K562 (cell line): ENCODE data around the gene HAAO. TPM values are rescaled to one million over a fixed set of nuclear protein-coding genes. Genes with fewer than 3 reads are reported as not detected.
"Not testable (repeated sequence)": the region's sequence is repeated elsewhere in the genome, so short reads cannot be mapped to it uniquely, and the experiment has no call there.

Source experiments
- ATAC-seq: fragments of 200-7000 bp; cut with Tn5 transposase; 3 replicates; pipeline ENCODE4 v1.9.1; 2020; ENCODE audit warnings: moderate library complexity
- BruUV-seq: library from RNA; stranded (reverse); fragments of 400-500 nt; replicated peaks from 2 replicates; lab custom pipeline; 2021; lab: Mats Ljungman, UMichigan
- CTCF ChIA-PET: fragments of 300-600 bp; formaldehyde crosslinking; extraction: SDS; loops from one replicate; lab custom pipeline; 2021; ENCODE audit warnings: low intra/inter-chr PET ratio; lab: Yijun Ruan, JAX
- POLR2A ChIA-PET: fragments of 300-600, 350-650 bp; sonication (Branson Sonifier 250); formaldehyde crosslinking; extraction: SDS; loops from one replicate; lab custom pipeline; 2021; ENCODE audit warnings: antibody characterized with exemption, inconsistent platforms; lab: Yijun Ruan, JAX
- DNase-seq, 4 experiments: peaks; one replicate each; pipeline versions ENCODE4 v3.0.0 to v3.0.0-alpha.2; 2011 to 2018; ENCODE audit warnings: low spot score in 3 of 4, mixed read lengths in 3 of 4; ENCODE audit errors: extremely low read depth in 1 of 4
- FAIRE-seq: peaks from 2 replicates; lab custom pipeline; 2011; peaks lifted over from hg19 to GRCh38; lab: Jason Lieb, UNC
- H2AFZ ChIP-seq: 2 replicates; pipeline ENCODE4 v1.6.0; 2011; ENCODE audit warnings: low read depth, low read length, control low read depth, inconsistent platforms
- H3K27ac ChIP-seq: fragments of 200-600 bp; 3 replicates; pipeline ENCODE4 v1.8.0; 2011; ENCODE audit warnings: low read depth, mild to moderate bottlenecking, control low read depth, inconsistent platforms, low read length, moderate library complexity, mixed read lengths; ENCODE audit errors: extremely low read depth
- H3K27me3 ChIP-seq, 2 experiments: fragments of 300-600 bp in 1 of 2; 2 replicates in 1 of 2; 3 replicates in 1 of 2; pipeline versions ENCODE4 v1.6.0 to v1.8.0; 2011; ENCODE audit warnings: inconsistent platforms in 2 of 2, low read length in 2 of 2, mild to moderate bottlenecking in 1 of 2, mixed read lengths in 1 of 2, moderate library complexity in 1 of 2; ENCODE audit not compliant: control insufficient read depth in 2 of 2, insufficient read depth in 2 of 2
- H3K36me3 ChIP-seq: fragments of 300-600 bp; 3 replicates; pipeline ENCODE4 v1.8.0; 2011; ENCODE audit warnings: mild to moderate bottlenecking, low read length, inconsistent platforms; ENCODE audit not compliant: control insufficient read depth, insufficient read depth
- H3K4me1 ChIP-seq, 2 experiments: fragments of 200-600 bp in 1 of 2; replicated peaks in 1 of 2; 2 replicates in 1 of 2; 3 replicates in 1 of 2; pipeline versions ENCODE4 v1.5.1 to v1.8.0; 2011; ENCODE audit warnings: inconsistent platforms in 2 of 2, low read length in 2 of 2, mild to moderate bottlenecking in 1 of 2, mixed read lengths in 1 of 2, moderate library complexity in 1 of 2; ENCODE audit not compliant: control insufficient read depth in 2 of 2, insufficient read depth in 2 of 2
- H3K4me2 ChIP-seq: 2 replicates; pipeline ENCODE4 v1.6.1; 2011; ENCODE audit warnings: low read length, control low read depth, inconsistent platforms, mixed read lengths; ENCODE audit not compliant: insufficient read depth
- H3K4me3 ChIP-seq: fragments of 200-600 bp; sonication (generic), shearing (Covaris generic); 2 replicates; pipeline ENCODE4 v1.5.1; 2016; ENCODE audit warnings: control low read depth, inconsistent platforms
- H3K79me2 ChIP-seq: fragments of 200-600 bp; 3 replicates; pipeline ENCODE4 v1.8.0; 2011; ENCODE audit warnings: low read length, inconsistent platforms; ENCODE audit not compliant: control insufficient read depth, insufficient read depth
- H3K9ac ChIP-seq, 2 experiments: 2 replicates each; pipeline versions ENCODE4 v1.6.0 to v1.6.1; 2011; ENCODE audit warnings: low read depth in 2 of 2, low read length in 2 of 2, control low read depth in 1 of 2, inconsistent platforms in 1 of 2, mild to moderate bottlenecking in 1 of 2, mixed read lengths in 1 of 2; ENCODE audit not compliant: insufficient read depth in 1 of 2
- H3K9me1 ChIP-seq: one replicate; pipeline ENCODE4 v1.6.0; 2011; ENCODE audit warnings: inconsistent platforms, mild to moderate bottlenecking, low read length, moderate library complexity; ENCODE audit not compliant: control insufficient read depth, insufficient read depth
- H3K9me3 ChIP-seq: replicated peaks from 2 replicates; pipeline ENCODE4 v1.5.1; 2011; ENCODE audit warnings: low read depth, low read length, inconsistent platforms; ENCODE audit not compliant: control insufficient read depth, insufficient read depth
- H4K20me1 ChIP-seq: replicated peaks from 2 replicates; pipeline ENCODE4 v1.6.1; 2011; ENCODE audit warnings: low read length, inconsistent platforms, mixed read lengths; ENCODE audit not compliant: control insufficient read depth, insufficient read depth
- ZBTB33 ChIP-seq: sonication (generic); formaldehyde crosslinking; IDR thresholded peaks from 2 replicates; pipeline ENCODE4 v1.8.1; 2023; ENCODE audit warnings: mild to moderate bottlenecking, missing genetic modification reagents
- WGBS: fragments of 100-300 bp; shearing (Covaris generic); methylation state at CpG from one replicate; pipeline ENCODE4 v1.1.6; 2016; ENCODE audit warnings: low coverage, mixed read lengths; ENCODE audit not compliant: insufficient coverage; ENCODE audit errors: missing lambda C conversion rate; 5-methylcytosine and 5-hydroxymethylcytosine counted together
- in situ Hi-C: fragments of 300-500 bp; cut with MboI; formaldehyde crosslinking; loops from 4 replicates; pipeline ENCODE4 v1.15.0; 2018; ENCODE audit warnings: inconsistent platforms, mixed read lengths
- intact Hi-C: fragments of 100-400 bp; cut with micrococcal nuclease; formaldehyde crosslinking; loops from 2 replicates; pipeline ENCODE4 v1.14.2; 2022
- polyA plus RNA-seq, 8 experiments: library from polyadenylated mRNA; depleted of rRNA in 4 of 8; stranded (reverse) in 5 of 8; unstranded in 3 of 8; fragments of >200 nt; fragmentation: Nextera tagmentation in 2 of 8; fragmentation: Illumina TruSeq in 1 of 8; extraction: Ambion mirVana in 2 of 8; extraction: Trizol in 1 of 8; gene quantifications; 2 replicates each; pipeline versions ENCODE4 v1.2.1 to v1.2.3, GENCODE V29; 2011 to 2014; ENCODE audit warnings: inconsistent platforms in 1 of 8, missing spikeins in 1 of 8
- total RNA-seq, 7 experiments: library from RNA; depleted of rRNA in 6 of 7; stranded (reverse); fragments of >200 nt in 6 of 7; fragmentation: Illumina TruSeq in 2 of 7; extraction: Trizol in 2 of 7; gene quantifications; 2 replicates each; pipeline versions ENCODE4 v1.2.1 to v1.2.3, GENCODE V29; 2011 to 2021; ENCODE audit warnings: low replicate concordance in 1 of 7

HAAO gene
- total and polyA plus RNA-seq, 9 of the 15 experiments (the other 6 are each of a cell fraction or from before 2014, with no cell fraction given) = not detected

GRCh38 chr2:42831575-42832288 is 39.3 kb upstream of the HAAO start:
- H3K9ac ChIP-seq = not testable (repeated sequence)
- TF ChIP-seq ZBTB33 (CRISPR knock-in tag) = 0 out of 2 replicates have a peak, but pooled peaks have one; percentile 28

More at GRCh38 chr2:42831575-42832288, 39.3 kb upstream of the HAAO start:
- Histone ChIP-seq H3K4me1 (peaks cover 3 to 12% of the 10 kb centered on the region in 2 experiments; a peak in 1 of 5 replicates), H2AFZ (peak overlapping the region; percentile 27; the same call in 1 of the 2 replicates)
- H3K4me3 ChIP-seq, H3K9me1 ChIP-seq, H3K4me2 ChIP-seq, H3K36me3 ChIP-seq, H3K79me2 ChIP-seq, H3K9me3 ChIP-seq, H4K20me1 ChIP-seq, BruUV-seq, H3K27ac ChIP-seq, CTCF ChIA-PET, intact Hi-C loops, DNase-seq, ATAC-seq, FAIRE-seq, H3K27me3 ChIP-seq: not testable (repeated sequence)
- in situ Hi-C loops = loop anchor here (25.0 kb wide), 1 partner anchor 306 kb away; no protein-coding TSS in a partner anchor
- WGBS = 75% methylated on average over 22 of the region's 26 CpGs
- POLR2A ChIA-PET = interaction anchor here (0.7 kb wide), 1 partner anchor 792 kb away, joined by 3 read pairs; no protein-coding TSS in a partner anchor
